GM19193 (cell line): ENCODE measurements around the gene RNU5D-1.

Experiments used
- POLR2A ChIP-seq: IDR thresholded peaks from 4 replicates; pipeline ENCODE4 v1.6.1; 2011; ENCODE audit not compliant: insufficient read depth, insufficient read length; ENCODE audit errors: extremely low read depth

The RNU5D-1 gene

GRCh38 chr1:44740179-44740617, 9.2 kb upstream of the RNU5D-1 start:
- TF ChIP-seq POLR2A: no peak

GRCh38 chr1:44739307-44740178, 8.6 kb upstream of the RNU5D-1 start, which contains the start of gene KIF2C:
KIF2C (plus strand) TSS chr1:44739837; CDS start chr1:44739933, 96 bp downstream.
- peak; percentile 96 for TF ChIP-seq POLR2A

- no peak for TF ChIP-seq POLR2A
Observed at GRCh38 chr1:44735992-44736391, 5.0 kb upstream of the RNU5D-1 start.

DNA sequence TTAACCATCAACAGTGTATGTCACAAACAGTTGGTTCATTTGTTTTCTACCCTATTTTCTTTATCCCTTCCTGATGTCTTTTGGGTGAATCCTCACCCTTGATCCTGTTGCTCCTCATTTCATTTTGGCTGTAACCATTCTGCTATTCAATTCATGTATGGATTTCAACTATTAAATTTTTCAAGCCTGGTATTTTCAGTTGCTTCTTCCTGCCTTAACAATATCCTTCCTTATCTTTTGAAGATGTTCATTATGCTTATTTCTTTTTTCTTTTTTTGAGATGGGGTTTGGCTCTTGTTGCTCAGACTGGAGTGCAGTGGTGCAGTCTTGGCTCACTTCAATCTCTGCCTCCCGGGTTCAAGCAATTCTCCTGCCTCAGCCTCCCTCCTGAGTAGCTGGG, 2.8 kb upstream of the RNU5D-1 start:
- no peak for TF ChIP-seq POLR2A

- no peak for TF ChIP-seq POLR2A
Observed at GRCh38 chr1:44733365-44733764, 2.4 kb upstream of the RNU5D-1 start.

GRCh38 chr1:44724955-44725698, 5.8 kb downstream of the RNU5D-1 start:
- no peak for TF ChIP-seq POLR2A

DNA sequence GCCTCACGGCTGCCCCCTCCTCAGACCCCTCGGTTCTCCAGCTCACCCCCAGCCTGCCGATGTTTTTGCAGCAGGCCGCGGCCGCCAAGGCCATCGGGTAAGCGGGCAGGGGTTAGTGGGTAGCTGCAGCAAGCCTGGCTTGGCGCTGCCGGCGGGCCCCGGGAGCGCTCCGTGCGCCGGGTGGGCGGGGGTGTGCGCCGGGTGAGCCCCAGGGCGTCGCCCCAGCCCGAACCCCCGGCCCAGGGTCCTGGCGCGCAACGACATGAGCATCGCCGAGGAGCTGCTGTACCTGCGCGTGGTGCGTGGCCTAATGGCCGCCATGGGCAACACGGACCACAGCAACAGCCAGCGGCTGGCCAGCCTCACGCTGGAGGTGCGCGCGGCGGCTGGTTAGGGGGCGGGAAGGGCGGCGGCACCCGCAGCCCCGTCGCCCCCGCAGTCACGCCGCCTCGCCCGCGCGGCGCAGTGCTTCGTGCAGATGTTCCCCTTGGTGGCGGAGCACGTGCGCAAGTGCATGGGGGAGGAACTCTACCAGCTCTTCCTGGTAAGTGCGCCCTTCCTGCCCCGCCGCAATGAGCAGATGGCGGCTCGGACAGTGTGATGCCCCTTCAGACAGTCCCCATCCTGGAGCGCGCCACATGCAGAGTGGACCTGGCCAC, 6.5 kb downstream of the RNU5D-1 start:
- TF ChIP-seq POLR2A: no peak

GRCh38 chr1:44723496-44724295, 7.3 kb downstream of the RNU5D-1 start:
- no peak for TF ChIP-seq POLR2A

DNA sequence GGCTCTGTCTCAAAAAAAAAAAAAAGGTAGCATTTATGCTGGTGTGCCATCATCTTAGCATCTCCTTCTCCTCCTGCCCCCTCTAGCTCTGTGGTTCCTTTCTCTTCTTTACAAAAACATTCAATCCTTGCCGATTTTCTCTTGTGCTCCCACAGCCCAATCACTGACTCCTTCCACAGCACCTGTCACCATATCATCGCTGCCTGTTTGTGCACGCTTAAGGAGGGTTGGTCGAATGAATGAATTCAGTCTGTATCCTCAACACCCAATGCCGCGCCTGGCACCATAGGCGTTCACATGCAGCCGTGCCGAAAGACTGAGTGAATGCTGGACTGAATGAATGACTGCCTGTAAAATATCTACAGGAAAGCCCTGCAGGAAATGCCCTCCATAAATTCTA, 7.9 kb downstream of the RNU5D-1 start:
- no peak for TF ChIP-seq POLR2A

DNA sequence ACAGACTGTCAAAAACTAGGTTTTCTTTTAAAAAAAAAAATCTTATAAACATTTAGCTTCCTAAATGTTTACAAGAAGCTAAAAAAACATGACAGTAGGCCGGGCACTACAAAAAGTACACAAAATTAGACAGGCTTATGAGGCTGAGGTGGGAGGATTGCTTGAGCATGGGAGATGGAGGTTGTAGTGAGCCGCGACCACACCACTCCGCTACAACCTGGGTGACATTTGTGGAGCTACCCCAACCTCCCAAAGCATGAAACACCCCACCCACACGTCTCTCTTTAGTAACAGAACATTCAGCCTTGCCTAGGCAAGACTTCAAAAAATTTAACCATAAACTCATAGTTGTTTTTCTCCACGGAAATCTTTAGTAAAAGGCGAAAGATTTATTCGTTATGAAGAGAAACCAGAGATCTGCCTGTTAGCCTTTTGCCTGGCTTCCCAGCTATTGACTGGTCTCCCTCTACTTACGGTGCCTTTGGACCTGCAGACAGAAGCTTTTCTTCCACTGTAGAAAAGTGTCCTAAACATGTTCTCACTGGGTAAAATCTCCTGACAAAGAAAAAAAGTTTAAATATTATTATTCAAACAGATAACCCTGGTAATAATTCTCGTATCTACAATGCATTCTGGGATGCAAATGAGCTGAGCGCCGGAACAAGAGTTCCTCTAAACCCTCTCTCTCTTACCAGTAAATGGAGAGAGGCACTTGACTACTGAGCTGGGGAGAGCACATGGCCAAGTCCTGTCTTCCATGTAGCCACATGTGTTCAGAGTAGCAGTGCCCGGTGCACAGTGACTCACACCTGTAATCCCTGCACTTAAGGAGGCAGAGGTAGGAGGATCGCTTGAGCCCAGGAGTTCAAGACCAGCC, 9.2 kb downstream of the RNU5D-1 start:
- TF ChIP-seq POLR2A: peak; percentile 100

- no peak for TF ChIP-seq POLR2A
Observed at GRCh38 chr1:44720281-44720680, 10.7 kb downstream of the RNU5D-1 start.

DNA sequence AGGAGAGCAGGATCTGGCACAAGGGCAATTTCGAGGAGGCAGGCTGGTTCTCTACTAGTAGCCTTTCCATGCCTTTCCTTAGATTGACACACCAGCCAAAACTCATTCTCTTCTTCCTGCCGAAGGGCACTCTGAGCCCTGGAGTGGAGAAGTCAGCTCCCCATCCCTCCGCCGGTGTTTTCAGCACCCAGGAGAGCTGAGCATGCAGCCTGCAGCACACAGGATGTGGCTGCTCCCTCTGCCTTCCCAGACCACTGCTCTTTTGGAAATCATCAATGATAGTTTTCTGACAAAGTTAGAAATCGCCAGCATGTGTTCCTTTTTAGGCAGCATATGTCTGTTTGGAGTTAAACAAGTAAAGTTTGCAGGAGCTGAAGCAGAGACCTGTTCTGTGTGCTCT, 11.7 kb downstream of the RNU5D-1 start:
- TF ChIP-seq POLR2A: no peak

DNA sequence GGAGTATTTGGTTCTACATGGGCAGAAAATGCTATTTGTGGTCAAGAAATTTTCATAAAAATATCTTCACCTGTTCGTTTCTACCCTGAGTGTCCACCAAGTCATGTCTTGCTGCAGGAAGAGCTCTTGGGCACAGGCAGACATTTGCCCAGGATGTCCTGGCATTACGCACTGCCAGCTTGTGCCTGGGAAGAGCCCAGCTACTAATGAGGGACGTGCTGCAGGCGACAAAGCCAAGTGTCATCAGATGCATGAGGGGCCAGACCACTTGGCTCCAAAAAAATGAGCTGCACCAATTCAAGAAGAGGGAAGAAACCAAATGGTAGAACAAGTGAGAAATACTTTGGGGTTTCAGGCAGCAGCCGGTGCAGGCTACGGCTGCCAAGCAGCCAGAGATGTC, 12.9 kb downstream of the RNU5D-1 start:
- TF ChIP-seq POLR2A: no peak
